Effector CD8-positive, alpha-beta T cell (primary cell): ENCODE results near the gene SH3BGR.
"Not testable (repeated sequence)": the region's sequence is repeated elsewhere in the genome, so short reads cannot be mapped to it uniquely, and the experiment has no call there.

Source experiments
- DNase-seq: peaks from one replicate; lab custom pipeline; 2025; lab: John Stamatoyannopoulos, UW
- total RNA-seq, 4 experiments: gene quantifications; one replicate each; lab custom pipeline; 2026; lab: John Stamatoyannopoulos, UW

SH3BGR gene
- total RNA-seq, result 0 to 0.09 (median 0) reads per million in 4 experiments

DNA sequence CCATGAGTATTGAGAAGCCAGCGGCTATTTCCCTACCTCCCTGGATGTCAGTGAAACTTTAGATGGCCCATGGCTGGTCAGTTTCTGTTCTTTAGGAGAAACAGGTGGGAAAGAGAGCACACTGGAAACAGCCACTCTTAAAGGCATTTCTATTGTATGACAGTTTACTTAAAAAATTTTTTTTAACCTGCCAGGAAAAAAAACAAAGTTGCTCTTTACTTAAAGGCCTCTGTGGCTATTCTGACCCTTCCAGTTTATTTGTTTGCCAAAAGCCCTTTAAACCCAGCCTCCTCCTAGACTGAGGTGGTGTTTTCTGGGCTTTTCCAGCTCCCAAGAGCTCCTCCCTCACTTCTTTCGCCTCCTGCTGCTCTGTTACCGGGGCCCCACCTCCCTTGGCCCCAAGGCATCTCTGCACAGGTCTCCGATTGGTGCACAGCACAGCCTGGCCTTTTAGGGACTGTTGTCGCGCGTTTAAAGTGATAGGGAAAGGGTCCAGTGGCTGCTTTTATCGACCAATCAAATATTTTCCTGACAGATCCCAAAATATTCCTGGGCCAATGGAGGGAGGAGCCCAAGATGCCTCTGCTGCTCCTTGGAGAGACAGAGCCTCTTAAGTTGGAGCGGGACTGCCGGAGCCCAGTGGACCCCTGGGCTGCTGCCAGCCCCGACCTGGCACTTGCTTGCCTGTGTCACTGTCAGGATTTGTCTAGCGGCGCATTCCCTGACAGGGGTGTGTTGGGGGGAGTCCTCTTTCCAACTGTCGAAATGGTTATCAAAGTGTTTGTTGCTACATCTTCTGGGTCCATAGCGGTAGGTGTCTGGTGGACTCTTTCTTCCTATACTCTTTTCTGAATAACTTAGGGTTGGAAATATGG is at the start of gene SH3BGR:
TSS of gene SH3BGR (plus strand) at position 639 of the 875 bp plus-strand sequence. CDS start at position 766, 127 bp downstream.
- no peak for DNase-seq

GRCh38 chr21:39406065-39406464 is 45.7 kb upstream of the SH3BGR start:
- no peak for DNase-seq

DNA sequence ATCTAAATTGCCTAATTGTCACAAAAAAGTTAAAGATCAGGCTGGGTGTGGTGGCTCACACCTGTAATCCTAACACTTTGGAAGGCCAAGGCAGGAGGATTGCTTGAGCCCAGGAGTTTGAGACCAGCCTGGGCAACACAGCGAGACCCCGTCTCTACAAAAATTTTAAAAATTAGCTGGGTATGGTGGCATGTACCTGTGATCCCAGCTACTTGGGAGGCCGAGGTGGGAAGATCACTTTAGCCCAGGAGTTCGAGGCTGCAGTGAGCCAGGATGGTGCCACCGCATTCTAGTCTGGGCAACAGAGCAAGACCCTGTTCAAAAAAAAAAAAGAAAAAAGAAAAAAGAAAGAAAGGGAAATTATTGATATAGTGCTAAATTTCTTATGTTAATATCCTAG is 32.6 kb upstream of the SH3BGR start:
- not testable (repeated sequence) for DNase-seq

- DNase-seq, result no peak
Measured at GRCh38 chr21:39422527-39423241, 29.1 kb upstream of the SH3BGR start.

DNA sequence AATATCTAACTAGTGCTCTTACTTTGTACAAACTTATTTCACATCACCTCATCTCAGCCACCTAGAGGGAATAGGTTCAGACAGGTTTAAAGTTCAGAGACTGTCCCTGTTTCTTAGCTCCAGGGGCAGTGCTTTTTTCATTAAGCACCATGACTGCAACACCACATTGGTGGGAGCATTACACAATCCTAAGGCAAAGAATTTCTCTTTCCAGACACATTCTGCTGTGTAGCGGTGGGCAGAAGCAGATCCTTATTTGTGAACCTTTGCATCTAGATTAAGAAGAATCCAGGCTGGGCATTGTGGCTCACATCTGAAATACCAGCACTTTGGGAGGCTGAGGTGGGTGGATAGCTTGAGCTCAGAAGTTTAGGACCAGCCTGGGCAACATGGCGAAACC is 22.3 kb upstream of the SH3BGR start:
- DNase-seq, result no peak

DNA sequence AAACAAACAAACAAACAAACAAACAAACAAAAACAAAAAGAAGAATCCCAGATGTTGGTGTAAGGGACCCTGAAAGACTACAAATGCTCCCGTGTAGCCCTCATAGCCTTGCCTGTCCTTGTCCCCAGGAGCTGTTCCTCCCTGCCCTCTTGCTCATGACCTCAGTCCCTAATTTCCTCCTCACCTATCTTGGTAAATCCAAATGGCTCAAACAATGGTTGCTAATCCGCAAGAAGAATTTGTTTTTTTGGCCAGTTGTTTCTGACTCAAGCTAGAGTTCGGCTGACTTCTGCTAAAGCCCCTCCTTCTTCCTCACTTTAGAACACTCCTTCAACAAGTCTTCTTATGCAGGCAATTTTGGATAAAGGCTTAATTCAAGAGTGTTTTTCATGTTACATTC is 21.8 kb upstream of the SH3BGR start:
- DNase-seq, result no peak

GRCh38 chr21:39430457-39430856 is 21.3 kb upstream of the SH3BGR start:
- no peak for DNase-seq

DNA sequence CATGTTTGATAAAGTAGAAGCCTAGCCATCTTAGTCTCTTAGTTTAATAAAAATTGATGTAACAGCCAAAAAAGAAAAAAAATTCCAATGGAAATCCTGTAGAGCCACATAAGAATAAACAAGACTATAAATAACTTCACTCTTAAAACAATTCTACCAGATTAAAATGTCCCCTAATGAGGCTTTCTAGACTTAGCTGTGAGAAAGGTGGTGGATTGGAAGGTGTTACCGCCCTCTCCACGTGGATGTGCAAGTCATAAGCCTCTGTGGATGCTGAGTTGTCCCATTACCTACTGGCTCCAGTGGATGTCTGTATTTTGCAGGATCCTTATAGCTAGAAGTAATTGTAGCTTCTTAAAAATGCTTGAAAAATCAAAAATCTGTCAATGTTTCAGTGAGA is 20.8 kb upstream of the SH3BGR start:
- no peak for DNase-seq

DNA sequence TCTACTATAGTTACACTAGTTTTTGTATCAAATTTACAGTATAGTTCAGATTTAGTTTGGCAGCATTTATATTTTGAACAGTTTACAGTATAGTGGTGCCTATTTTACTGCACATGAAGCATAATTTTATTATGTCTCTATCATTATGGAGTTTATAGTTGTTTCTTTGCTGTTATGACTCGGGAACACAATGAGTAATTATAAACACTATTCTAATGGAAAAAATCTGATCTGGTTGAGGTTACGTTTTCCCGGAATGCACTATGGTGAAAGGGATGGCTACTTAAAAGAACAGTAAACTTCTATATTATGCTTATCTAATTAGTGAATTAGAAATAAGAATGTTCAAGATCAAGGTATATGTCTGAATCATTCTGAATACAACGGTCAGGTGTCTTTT is 16.8 kb upstream of the SH3BGR start:
- no peak for DNase-seq

DNA sequence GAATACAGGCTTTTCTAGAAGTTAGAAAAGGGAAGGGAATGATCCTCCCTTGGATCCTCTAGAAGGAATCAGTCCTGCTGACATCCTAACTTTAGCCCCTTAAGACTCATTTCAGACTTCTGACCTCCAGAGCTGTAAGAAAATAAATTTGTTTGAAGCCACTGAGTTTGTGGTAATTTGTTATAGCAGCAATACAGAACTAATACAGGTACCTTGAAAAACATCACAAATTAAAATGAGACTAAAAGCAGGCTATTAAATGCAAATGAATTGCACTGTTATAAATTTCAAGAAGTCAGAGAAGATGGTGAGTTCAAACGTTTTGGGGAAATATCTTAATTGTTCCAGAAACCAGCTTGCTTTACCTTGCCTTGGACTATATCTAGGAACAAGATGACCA is 12.5 kb upstream of the SH3BGR start:
- DNase-seq, result no peak

DNA sequence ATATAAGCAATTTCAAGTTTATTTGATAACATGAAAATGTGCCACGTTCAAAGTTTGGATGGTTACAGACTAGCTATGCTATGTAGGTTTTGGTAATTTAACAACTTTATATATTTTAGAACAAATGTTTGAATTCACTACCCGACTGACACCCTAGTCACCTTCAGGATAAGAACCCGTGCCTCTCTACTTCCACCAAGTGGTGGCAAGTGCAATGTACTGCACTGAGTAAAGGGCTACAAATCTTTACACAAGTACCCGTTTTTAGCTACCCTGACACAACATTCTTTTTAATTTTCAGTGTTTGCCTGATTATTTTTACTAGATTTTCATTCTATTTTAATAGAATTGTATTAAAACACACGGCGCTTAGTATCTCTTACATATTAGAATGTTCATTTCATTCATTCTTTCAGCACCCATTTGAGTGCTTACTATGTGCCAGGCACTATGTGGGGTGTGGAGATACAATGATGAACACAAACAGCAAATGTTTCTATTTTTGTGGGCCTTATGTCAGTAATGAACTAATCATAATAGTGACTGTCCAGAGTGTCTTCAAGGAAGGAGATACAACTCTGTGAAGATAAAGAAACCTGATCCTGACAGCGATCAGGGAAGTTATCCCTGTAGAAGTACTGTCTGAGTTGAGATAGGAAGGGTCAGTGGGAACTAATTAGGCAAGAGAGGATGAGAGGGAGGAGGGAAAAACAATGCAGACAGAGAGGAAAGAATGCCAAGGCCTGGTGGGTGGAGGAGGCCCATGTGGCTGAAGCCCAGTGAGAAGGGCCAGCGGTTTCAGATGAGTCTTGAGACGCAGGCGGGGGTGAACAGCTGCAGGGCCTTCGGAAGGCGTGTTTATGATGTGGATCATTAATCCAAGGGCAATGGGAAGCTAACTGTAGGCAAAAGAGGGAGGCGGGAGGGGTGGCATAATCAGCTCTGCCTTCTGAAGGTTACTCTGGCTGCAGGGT is 10.0 kb upstream of the SH3BGR start:
- peak; percentile 2 for DNase-seq

- no peak for DNase-seq
Measured at GRCh38 chr21:39444421-39445180, 7.2 kb upstream of the SH3BGR start.

- peak; percentile 85 for DNase-seq
Measured at GRCh38 chr21:39445321-39446269, 6.2 kb upstream of the SH3BGR start, which contains the start of gene LCA5L. TSS of gene LCA5L (minus strand) at chr21:39445778. CDS start at chr21:39428493, 17,285 bp downstream.

DNA sequence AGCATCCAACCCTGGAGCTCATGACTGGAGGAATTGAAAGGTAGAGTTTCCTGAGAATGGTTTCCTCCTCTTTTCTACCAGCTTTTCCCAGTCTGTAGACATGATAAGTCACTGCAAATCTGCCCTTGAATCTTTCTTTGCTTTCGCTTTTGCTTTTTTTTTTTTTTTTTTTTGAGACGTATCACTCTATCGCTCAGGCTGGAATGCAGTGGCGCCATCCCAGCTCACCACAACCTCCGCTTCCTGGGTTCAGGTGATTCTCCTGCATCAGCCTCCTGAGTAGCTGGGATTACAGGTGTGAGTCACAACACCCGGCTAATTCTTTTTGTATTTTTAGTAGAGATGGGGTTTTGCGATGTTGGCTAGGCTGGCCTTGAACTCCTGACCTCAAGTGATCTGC is 4.5 kb upstream of the SH3BGR start:
- no peak for DNase-seq

DNA sequence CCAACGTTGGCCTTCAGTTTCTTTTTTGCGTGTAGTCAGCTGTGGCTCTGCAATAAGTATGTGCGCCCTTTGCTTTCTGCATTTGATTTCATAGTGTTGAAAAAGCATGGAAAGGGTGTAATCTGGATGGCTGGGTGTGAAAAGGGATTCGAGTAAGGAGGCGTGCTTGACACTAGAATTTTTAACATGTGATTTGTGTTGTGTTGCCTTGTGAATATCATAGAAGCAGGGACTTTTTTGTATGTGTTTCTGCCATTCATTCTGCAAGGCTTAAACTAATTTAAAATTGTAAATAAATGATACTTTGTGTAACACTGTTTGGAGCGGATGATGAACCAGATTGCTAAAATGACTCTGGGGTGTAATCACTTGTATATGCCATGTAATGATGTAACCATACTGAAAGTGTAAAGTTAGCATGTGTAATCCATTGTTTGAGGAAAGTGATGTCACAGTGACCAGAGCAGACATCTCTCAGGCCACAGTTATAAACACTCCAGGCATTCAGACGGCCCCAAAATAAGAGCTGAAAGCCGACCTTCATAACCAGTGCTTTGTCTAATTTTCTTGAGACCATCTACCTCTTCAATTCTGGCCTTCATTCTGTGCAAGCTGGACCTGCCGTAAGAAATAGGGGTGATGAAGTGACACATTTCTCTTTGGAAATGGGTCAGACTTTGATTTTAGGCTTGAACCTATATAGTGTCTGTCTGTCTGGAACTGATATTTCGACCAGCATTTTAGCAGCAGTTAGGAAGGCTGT is 618 bp downstream of the SH3BGR start:
- no peak for DNase-seq

GRCh38 chr21:39452970-39453342 is 1.2 kb downstream of the SH3BGR start:
- DNase-seq, result no peak

DNA sequence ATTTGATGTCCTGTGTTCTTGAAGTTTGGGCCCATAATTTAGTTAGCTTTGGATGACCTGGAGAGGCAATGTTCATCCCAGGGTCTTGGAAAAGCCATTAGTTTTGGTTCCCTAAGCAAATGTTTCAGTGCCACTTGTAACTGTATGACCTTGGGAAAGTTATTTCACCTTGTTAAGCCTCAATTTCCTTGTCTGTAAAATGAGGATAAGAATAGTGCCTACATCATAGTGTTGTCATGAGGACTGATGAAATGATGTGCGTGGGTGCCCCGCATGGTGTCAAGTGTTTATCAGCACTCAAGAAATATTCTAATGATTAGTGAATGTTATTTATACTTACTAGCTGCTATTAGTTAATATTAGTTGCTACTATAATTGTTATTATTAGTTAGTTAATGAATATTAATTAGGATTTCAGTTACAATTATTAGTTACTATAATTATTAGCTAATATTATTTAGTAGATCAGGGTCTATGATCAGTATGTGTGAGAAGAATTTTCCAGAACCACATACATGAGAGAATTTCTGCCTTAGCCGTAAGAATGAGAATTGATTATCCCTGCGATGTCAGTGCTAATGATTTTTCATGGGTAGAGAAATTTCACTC is 1.9 kb downstream of the SH3BGR start:
- DNase-seq, result no peak

GRCh38 chr21:39454949-39455668 is 3.3 kb downstream of the SH3BGR start:
- DNase-seq, result no peak
